HG03039 (cell line): ENCODE results near the gene WFS1.

Experiments used
- ATAC-seq: cut with Tn5 transposase; IDR thresholded peaks from one replicate; pipeline ENCODE4 v1.9.1; 2021; ENCODE audit warnings: mild to moderate bottlenecking, moderate library complexity; ENCODE audit not compliant: unreplicated experiment

Gene WFS1

DNA sequence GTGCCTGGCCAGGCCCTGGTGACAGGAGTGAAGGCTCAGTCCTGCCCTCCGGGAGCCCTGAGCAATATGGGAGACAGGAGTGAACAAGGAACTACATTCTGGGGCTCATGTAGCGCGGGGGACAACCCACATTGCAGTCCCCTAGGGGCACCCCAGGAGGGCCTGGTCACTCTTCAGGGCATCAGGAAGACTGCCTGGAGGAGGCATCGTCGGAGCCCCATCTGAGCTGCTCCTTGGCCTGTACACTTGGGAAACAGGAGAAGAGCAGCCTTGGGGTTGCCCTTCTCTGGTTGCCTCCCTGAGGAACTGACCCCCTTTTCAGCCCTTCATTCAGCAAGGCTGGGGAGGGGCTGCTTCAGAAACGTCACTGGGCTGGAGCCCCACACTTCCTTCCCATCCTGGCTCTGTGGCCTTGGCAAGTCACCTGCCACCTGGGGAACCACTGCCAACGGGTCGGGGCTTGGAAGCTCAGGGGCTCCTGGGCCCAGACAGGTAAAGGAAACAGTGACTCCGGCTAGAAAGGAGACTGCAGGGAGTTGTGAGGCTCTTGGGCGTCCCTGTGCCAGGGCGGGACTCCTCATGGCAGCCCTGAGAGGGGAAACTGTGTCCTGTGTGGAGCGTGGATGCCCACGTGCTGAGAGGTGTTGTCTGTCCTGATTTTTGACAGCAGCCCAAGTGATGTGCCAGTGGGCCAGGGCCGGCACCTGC is 10.1 kb downstream of the WFS1 start:
- no peak for ATAC-seq

DNA sequence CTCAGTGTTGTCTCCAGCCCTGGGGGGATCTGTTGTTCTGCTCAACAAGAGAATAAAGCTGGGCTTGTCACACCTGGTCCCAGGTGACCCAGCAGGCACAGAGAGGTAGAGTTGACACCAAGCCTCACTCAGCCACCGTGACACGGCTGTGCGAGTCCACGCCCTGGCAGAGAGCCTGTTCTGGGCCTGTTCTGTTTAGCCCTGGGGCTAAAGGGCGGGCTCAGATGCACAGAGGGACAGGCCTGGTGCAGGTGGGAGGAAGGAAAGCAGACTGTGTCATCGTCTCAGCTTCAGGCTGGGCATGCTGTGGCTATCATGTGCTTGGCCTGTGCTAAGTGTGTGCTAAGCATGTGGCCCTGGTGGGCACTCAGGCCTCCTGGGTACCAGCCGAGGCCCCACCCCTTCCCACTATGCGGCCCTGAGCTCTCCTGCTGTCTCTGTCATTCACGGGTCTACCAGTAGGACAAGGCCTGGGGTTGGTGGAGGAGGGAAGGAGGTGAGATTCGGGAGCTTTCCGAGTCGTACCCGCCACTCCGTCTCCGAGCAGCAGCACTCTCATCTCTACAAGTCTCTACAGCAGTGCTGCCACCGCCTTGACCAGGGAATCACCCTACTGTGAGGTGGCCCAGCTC is 10.8 kb downstream of the WFS1 start:
- no peak for ATAC-seq

DNA sequence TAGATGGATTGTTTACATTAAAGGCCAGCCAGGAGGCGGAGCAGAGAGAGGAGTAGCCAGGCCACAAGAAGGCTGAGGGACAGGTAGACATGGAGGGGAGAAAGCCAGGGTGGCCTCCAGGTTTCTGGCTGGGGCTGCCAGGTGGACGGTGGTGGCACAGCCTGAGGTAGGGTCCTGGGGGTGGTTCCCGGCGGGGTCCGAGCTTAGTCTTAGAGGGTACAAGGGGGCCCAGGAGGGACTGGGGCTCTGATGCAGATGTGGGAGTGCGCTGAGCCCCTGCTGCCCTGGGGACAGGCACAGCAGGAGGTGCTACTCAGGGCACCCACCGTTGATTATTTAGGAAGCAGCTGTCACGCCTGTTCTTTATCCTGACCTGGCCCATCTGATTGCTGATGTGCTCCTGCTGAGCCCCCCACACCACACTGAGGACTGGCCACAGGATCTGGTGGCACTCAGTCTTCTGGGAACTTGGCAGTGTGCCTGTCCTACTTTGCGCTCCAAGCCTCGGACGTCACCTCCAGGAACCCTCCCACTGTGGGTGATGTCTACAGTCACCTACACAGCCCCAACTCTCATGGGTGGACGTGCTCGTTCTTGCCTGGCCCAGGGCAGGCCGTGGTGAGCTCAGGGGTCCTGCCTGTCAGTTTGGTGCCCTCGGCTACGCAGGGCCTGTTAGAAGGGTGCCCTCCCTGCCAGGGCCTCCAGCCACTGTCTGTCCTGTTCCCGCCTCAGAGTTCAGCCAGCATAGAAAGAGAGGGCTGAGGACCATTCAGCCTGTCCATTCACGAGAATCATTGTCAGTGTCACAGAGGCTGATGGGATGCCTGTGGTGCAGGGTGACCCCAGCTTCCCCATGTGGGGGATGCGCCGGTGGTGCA is 12.0 kb downstream of the WFS1 start:
- no peak for ATAC-seq

DNA sequence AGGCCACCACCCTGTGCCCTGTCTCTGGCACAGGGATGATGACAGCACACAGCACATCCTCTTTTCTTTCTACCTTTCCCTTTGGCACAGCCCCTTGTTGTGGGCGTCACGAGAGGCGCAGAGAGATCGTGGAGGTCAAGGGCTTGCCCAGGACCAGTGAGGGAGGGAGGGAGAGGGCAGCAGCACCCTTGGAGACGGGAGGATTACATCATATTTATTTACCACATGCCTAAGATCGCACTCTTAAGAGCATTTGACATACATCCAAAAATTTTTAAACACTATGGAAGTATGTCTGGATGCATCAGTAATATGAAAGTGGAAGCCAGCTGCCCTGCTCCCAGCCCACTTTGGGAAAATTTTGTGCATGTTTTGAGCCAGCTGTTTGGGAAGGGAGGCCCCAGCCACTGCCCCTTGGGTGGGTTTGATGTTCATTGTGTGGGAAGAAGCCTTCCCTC is 12.7 kb downstream of the WFS1 start:
- no peak for ATAC-seq

DNA sequence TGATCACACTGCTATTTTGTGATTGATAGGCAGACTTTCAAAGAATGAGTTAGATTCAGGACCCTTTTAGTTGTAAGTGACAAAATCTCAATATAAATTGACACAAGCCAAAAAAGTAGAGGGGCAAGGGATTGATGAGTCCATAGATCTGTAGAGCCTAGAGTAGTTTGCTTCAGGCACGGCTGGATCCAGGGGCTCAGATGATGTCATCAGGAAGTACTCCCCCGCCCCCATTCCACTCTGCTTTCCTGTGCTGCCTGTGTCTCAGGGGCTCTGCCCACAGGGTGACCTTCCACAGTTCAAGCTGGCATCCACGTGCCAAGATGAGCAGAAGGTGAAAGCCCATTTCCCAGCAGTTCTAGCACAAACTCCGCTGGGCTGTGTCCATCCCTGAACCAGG is 13.6 kb downstream of the WFS1 start:
- ATAC-seq = no peak

DNA sequence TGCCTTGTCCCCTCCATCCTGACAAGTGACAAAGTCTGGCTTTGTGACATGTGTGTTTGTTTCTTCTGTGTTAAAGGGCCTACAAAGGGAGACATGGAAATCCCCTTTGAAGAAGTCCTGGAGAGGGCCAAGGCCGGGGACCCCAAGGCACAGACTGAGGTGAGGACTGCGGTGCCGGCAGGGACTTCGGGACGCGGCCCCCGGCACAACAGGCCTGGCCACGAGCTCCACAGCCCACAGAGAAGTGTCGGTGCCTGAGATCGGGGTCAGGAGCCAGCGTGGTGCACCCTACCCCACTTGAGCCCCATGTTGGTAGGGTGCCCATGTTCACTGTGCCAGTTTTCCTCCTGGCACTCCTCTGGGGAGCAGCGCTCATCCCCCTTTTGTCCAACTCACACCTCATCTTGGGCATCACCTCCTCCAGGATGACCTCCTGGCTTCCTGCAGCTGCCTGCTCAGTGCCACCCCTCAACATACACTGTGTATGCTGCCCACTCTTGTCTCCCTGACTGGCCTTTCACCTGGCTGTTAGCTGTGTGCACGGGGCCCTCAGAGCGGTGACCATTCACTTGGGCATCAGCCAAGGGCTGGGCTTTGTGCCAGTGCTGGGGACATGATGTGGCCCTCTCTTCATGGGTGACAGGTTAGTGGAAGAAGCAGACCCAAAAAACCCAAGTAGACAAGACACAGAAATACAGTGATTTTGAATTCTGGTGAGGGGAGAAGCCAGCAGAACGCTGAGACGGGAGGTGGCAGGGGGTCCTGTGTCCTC is 17.6 kb downstream of the WFS1 start:
- no peak for ATAC-seq

DNA sequence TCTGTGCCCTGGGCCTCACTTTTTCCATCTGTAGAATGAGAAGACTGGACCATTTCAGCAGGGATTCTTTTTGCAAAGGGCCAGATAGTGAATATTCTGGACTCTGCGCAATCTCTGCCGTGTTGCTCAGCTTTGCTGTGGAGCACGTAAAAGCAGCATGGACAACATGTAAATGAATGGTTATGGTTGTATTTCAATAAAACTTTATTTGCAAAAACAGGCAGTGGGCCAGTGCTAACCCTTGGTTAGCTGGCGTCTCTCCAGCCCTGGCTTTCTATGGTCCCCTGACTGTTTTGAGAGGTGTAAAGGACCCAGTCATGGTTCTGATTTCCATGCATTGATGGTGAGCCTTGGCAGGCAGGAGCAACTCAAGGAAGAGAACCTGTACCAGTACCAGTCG is 18.7 kb downstream of the WFS1 start:
- no peak for ATAC-seq

DNA sequence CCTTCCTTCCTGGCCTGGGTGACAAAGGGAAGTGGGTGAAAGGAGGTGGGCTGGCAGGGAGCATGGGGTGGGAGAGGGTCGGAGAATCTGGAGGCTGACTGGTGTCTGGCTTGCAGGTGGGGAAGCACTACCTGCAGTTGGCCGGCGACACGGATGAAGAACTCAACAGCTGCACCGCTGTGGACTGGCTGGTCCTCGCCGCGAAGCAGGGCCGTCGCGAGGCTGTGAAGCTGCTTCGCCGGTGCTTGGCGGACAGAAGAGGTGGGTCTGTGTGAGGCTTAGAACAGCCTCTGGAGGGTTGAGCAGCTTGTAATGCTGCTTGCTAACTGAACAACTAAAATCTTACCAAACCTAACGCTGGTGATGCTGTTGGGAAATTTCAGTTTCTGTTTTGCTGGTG is 19.2 kb downstream of the WFS1 start:
- no peak for ATAC-seq

DNA sequence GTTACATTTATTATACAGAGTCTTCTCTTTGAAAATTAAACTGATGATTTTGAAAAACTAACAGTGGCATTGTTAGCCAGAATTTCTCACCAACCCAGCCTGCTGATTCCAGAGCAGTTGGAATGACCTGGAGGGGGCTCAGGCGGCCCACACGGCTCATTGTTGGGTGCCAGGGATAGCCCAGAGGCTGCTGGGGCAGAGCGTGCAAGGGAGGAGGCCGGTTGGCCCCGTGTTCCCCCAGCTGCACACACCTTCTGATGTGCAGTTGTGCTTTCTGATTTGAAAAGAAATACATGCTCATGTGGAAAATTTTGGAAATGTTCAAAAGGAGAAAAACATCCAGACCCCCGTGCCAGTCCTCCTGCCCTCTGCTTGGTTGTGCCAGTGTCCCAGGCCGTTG is 20.6 kb downstream of the WFS1 start:
- ATAC-seq = no peak

DNA sequence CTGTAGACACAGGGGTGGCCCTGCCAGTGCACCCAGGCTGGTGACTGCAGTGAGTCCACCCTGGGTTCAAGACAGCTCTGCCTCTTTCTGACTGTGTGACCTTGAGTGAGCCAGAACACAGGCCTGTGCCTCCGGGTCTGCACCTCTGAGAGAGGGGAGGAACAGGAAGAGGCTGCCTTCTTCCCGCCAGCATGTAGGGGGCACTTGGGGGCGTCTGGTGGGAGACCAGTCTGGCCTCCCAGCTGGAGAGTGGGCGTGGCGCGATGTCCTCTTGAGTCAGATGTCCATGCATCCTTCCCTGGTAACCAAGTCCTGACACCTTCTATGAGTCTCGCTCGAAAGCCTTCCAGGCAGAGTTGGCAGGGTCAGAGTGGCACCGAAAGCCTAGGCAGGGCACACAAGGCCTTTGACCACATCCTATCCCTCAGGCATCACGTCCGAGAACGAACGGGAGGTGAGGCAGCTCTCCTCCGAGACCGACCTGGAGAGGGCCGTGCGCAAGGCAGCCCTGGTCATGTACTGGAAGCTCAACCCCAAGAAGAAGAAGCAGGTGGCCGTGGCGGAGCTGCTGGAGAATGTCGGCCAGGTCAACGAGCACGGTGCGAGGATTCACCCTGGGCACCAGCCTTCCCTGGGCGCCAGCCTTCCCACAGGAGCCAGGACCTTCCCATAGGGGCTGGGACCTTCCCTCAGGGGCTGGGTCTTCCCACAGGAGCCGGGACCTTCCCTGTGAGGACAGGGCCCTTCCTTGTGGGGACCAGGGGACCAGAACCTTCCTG is 21.3 kb downstream of the WFS1 start:
- ATAC-seq = no peak

DNA sequence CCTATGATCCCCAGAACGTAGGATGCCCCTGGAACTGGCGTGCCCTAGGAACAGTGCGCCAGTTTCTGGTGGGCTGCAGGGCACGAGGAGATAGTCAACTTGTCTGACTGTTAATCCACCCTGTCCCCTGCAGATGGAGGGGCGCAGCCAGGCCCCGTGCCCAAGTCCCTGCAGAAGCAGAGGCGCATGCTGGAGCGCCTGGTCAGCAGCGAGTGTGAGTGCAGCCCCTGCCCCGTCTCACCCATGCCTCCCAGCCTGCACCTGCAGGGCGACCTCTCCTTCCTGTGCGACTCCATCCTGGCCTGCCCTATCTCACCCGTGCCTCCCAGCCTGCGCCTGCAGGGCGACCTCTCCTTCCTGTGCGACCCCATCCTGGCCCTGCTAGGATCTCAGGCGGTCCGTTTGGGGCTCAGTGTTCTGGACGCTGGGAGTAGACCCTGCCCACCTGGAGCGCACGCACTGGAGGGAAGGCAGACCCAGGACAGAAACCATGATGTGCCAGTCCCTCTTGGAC is 22.2 kb downstream of the WFS1 start:
- no peak for ATAC-seq

DNA sequence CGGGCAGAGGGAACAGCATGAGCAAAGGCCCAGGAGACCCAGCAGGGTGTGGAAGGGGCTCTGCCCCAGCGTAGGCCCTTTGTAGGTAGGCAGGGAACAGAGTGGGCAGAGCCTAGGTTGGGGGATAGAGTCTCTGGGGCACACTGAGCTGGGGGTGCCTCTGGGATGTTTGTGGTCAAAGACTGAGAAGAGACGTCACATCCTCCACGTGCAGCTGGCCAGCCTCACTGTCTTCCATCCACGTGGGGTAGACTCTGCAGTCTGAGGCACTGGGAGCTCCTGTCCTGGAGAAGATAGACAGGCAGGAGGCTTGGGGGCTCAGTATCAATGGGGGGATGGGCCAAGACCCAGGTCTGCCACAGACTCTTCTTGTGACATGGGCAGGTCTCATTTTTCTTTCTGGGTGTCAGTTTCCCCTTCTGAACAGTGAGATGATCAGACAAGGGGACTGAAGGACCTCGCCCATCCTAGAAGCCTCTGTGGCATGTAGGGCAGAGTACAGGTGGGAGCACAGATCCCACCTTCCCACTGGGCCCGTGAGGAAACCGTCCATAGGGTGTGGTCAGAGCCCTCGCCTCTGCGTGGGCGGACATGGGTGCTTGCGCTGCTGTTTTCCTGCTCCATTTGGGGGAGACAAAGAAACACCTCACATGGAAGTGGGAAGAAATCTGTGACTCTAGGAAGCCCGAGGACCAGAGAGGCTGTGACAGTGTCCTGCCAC is 22.9 kb downstream of the WFS1 start:
- no peak for ATAC-seq

DNA sequence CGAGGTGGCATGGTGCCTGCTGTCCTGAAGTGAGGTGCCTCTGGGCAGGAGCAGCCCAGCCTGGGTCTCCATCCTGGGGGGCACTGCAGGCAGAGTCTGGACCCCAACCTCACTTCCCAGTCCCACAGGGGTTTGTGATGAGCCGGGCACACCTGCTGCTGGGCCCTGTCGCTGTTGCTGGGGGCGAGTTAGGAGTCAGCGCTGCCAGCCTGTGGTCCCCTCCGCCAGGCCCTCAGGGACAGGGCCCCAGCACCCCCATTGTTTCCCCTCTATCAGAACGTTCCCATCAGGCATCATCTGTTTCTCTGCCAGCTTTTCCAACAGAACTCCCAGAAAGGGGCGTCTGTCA is 23.4 kb downstream of the WFS1 start:
- ATAC-seq = no peak

DNA sequence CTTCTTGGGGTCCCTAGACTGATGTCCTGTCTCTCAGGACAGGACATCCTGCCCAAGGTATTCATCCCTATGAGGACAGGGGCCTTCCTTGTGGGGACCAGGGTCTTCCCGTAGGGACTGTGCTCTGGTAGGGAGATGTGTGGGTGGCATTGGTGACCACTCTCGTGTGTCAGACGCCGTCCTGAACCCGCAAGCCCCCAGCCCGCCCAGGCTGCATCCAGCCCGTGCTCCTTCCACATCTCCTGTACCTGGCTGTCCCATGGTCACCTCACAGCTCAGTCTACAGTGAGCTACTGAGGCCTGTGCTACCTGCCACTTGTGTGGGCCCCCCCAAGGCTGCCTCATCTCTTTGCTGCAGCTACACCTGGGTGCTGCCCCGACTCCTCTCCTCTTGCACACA is 24.0 kb downstream of the WFS1 start:
- no peak for ATAC-seq

DNA sequence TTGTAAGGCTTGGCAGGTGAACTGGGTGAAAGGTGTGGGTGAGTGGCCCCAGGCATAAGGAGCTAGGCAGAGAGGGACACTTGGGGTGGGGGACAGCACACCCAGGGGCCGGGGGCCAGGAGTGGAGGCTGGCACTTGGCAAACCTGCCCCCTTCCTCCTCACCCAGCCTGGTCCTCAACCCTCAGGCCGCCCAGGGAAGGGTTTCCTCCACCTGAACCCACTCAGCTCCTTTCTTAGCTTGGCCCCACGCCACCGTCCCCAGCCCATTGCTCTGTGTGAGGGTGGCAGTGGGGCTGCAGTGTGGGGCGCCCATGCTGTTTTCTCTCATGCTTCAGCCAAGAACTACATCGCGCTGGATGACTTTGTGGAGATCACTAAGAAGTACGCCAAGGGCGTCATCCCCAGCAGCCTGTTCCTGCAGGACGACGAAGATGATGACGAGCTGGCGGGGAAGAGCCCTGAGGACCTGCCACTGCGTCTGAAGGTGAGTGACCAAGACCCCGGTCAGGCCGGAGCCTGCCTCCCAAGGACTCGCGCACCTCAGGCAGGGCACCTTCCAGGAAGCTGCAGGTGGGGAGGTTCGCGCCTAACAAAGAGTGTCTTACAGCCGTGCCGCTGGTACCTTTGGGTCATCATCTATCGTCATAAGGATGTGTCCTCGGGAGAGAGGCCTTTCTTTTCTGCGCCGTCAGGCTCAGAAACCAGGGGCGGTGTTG is 25.2 kb downstream of the WFS1 start:
- ATAC-seq = no peak

DNA sequence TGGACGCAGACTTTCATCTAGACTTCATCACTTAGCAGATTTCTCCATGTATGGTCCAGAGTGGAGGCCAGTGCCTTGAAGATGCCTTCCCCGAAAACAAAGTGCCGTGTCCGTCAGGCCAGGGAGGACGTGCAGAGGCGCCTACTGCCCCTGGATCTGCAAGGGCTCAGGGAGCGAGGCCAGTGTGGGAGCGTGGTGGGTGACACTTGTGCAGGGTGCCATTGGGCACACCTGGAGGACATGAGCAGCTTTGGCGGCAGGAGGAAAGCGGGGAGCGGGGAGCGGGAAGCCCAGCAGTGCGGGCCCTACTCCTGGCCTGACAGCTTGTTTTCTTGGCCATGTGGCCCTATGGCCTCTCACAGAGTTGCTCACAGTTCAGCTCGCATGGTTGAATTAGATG is 25.8 kb downstream of the WFS1 start:
- ATAC-seq = no peak

DNA sequence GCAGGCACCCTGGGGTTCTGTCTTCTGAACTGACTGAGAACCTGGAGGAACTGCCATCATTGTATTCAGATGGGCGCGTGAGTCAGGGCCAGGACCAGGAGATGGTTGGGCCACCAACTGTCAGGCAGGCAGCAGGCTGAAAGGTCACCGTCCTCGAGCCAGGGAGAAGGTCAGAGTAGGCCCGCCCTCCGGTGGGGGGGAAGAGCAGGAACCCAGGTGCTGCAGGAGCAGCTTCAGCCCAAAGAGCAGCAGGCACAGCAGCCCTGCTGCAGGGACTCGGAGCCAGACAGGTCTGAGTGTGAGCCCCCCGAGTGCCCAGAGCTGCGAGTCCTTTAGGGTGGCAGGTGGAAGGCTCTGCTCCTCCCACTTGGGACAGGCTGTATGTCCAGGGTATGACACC is 26.4 kb downstream of the WFS1 start:
- no peak for ATAC-seq

DNA sequence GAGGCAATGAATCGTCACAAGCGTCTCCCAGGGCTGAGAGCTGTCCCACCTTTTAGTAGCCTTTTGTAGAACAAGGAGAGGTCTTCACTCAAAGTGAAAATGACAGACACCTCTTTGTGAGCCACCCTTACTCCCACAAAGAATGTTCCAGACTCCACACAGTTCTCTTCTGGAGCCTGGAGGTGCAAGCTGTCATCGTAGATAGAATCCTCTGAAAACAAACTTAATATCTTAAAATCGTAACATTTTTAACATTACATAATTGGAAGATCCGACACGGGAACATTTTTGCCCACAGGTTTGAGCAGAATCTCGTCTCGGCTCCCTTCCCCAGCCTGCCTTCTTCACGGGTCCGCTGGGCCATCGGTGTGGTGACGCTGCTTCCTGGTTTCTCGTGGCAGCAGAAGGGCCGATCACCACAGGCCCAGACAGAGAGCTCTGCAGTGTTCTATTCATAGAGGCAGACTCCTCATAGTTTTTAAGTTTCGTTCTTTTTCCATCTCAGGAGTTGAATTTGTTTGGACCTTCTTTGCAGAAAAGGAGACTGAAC is 27.7 kb downstream of the WFS1 start:
- ATAC-seq = no peak

DNA sequence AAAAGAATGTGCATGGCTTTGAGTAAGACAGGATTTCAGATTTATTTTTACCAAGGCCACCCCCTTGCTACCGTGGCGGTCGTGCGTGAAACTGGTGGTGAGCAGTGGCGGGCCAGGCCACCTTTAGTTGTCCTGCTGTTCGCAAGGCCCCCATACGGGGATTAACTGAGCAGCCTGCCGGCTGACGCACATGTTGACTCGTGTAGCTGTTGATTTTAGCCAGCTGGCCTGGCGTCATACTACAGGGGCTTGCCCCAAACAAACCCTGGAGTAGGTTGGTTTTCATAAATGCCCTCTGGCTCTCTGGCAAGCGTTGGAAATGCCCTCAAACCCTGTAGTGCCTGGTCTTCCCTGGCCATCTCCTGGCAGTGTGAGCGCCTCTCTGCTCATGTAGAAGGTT is 28.4 kb downstream of the WFS1 start:
- no peak for ATAC-seq
